Urinary bladder (tissue), 4 donors: ENCODE measurements around the gene HNRNPH3. TPM values are rescaled to one million over a fixed set of nuclear protein-coding genes. Genes with fewer than 3 reads are reported as not detected.

Experiments used
- DNase-seq: peaks from one replicate; pipeline ENCODE4 v3.0.0-alpha.2; 2015; ENCODE audit errors: extremely low spot score
- H3K27ac ChIP-seq: one replicate; pipeline ENCODE4 v1.5.1; 2013; ENCODE audit warnings: low read depth, mild to moderate bottlenecking, moderate library complexity
- H3K36me3 ChIP-seq: one replicate; pipeline ENCODE4 v1.6.1; 2013; ENCODE audit warnings: mild to moderate bottlenecking, moderate library complexity; ENCODE audit not compliant: insufficient read depth
- H3K4me1 ChIP-seq: one replicate; pipeline ENCODE4 v1.6.1; 2013; ENCODE audit warnings: mild to moderate bottlenecking, moderate library complexity; ENCODE audit not compliant: insufficient read depth
- H3K4me3 ChIP-seq: one replicate; pipeline ENCODE4 v1.5.1; 2013; ENCODE audit warnings: low read depth, low read length
- WGBS: extraction: QIAGEN DNeasy Blood & Tissue Kit; methylation state at CpG from one replicate; pipeline ENCODE4 v1.1.7; 2013; 5-methylcytosine and 5-hydroxymethylcytosine counted together
- polyA plus RNA-seq: library from polyadenylated mRNA; stranded (reverse); fragments of 200-250 nt; gene quantifications from one replicate; pipeline ENCODE4 v1.2.3, GENCODE V29; 2013
- total RNA-seq: library from RNA; depleted of rRNA; stranded (reverse); fragments of >200 nt; gene quantifications from one replicate; pipeline ENCODE4 v1.2.3, GENCODE V29; 2014
- donor health status: healthy with polysubstance abuse.
- donor health status: healthy.

HNRNPH3 gene
- total and polyA plus RNA-seq, 2 donors: 54.2 to 209 TPM

DNA sequence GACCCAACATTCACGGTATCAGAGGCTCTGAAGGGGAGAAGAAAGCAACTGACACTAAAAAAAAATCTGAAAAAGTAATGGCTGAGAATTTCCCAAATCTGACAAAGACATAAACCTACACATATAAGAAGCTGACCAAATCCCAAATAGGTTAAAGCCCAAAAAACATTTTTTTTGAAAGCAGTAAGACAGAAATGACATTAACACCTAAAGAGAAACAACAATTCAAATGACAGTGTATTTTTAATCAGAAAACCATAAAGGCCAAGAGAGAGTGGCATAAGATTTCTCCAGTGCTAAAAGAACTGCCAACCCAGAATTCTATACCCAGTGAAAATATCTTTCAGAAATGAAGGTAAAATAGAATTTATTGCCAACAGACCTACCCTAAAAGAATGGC lies 39.7 kb downstream of the HNRNPH3 start:
- Histone ChIP-seq H3K4me1 (no peaks in the 10 kb centered on the region), H3K4me3 (no peak overlapping the region), H3K27ac (no peak overlapping the region), H3K36me3 (peaks cover 4% of the 10 kb centered on the region)
- WGBS: 100% methylated on average over 1 of the region's 1 CpG
- no peak for DNase-seq

DNA sequence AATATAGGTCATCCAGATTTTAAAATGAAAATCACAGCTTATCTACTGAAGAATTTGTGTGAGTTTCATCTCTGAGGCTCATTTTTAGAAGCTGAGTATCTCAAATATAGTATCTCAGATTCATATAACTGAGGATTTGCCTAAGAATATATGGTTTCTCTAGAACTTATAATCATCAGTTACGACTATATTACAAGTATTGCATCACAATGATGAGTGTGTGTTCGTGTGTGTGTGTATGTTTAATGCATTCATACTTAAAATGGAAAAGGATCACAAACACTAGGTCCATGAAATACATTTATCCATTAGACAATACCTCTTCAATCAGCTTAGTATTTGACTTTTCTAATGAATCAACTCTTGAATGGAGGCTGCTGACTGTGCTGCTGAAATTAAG lies 53.9 kb downstream of the HNRNPH3 start:
- Histone ChIP-seq H3K4me3 (no peak overlapping the region), H3K36me3 (no peaks in the 10 kb centered on the region), H3K27ac (no peak overlapping the region), H3K4me1 (no peaks in the 10 kb centered on the region)
- 88% methylated on average over 2 of the region's 2 CpGs for WGBS
- no peak for DNase-seq

Other genes starting within 250 kb of the HNRNPH3 start
- gene MYPN, start 222.6 kb upstream of the HNRNPH3 start, total RNA-seq: 3.1 TPM
- not detected for gene MYPN, start 222.6 kb upstream of the HNRNPH3 start, polyA plus RNA-seq
- gene ATOH7, start 100.0 kb upstream of the HNRNPH3 start, total RNA-seq: not detected
- 0.06 TPM for gene ATOH7, start 100.0 kb upstream of the HNRNPH3 start, polyA plus RNA-seq
- 9.5 TPM for gene PBLD, start 864 bp downstream of the HNRNPH3 start, total RNA-seq
- 3.5 TPM for gene PBLD, start 864 bp downstream of the HNRNPH3 start, polyA plus RNA-seq
- 82.3 TPM for gene RUFY2, start 75.2 kb downstream of the HNRNPH3 start, total RNA-seq
- gene RUFY2, start 75.2 kb downstream of the HNRNPH3 start, polyA plus RNA-seq: 10.3 TPM
- gene DNA2, start 139.9 kb downstream of the HNRNPH3 start, total RNA-seq: 16.8 TPM
- 1.1 TPM for gene DNA2, start 139.9 kb downstream of the HNRNPH3 start, polyA plus RNA-seq
- gene SLC25A16, start 195.5 kb downstream of the HNRNPH3 start, total RNA-seq: 30.7 TPM
- 6.7 TPM for gene SLC25A16, start 195.5 kb downstream of the HNRNPH3 start, polyA plus RNA-seq
- 41.6 TPM for gene TET1, start 228.3 kb downstream of the HNRNPH3 start, total RNA-seq
- gene TET1, start 228.3 kb downstream of the HNRNPH3 start, polyA plus RNA-seq: 0.53 TPM